HepG2 (cell line): ENCODE measurements around the gene XCR1. TPM values are rescaled to one million over a fixed set of nuclear protein-coding genes. Genes with fewer than 3 reads are reported as not detected.

ENCODE experiments used
- ATF1 ChIP-seq: IDR thresholded peaks from 2 replicates; pipeline ENCODE4 v1.6.1; 2016; ENCODE audit warnings: mild to moderate bottlenecking, control low read depth
- CCAR2 ChIP-seq: fragments of 200-400 bp; formaldehyde crosslinking; optimal IDR thresholded peaks from 2 replicates; pipeline ENCODE3; 2018; ENCODE audit warnings: low read depth, mild to moderate bottlenecking, low read length, moderate library complexity
- CEBPG ChIP-seq: IDR thresholded peaks from 2 replicates; pipeline ENCODE4 v1.6.1; 2016
- MIER2 ChIP-seq: IDR thresholded peaks from 2 replicates; pipeline ENCODE4 v1.6.1; 2016; ENCODE audit warnings: missing biosample characterization, missing genetic modification reagents
- NFYB ChIP-seq: sonication (generic); formaldehyde crosslinking; IDR thresholded peaks from 2 replicates; pipeline ENCODE4 v1.4.0; 2020; ENCODE audit warnings: missing genetic modification reagents
- PLRG1 ChIP-seq: fragments of 450-650 bp; conservative IDR thresholded peaks from 2 replicates; pipeline ENCODE4 v1.6.1; 2016
- SCMH1 ChIP-seq: sonication (generic); formaldehyde crosslinking; IDR thresholded peaks from 2 replicates; pipeline ENCODE4 v1.9.0; 2021; ENCODE audit warnings: missing genetic modification reagents, mild to moderate bottlenecking, borderline replicate concordance
- polyA plus RNA-seq, 8 experiments: library from polyadenylated mRNA; depleted of rRNA in 3 of 8; stranded (reverse) in 7 of 8; unstranded in 1 of 8; fragments of >200 nt; fragmentation: Illumina TruSeq in 4 of 8; extraction: Trizol in 4 of 8; gene quantifications; 2 replicates each; pipeline versions ENCODE4 v1.2.1 to v1.2.3, GENCODE V29; 2011 to 2016; ENCODE audit warnings: low read depth in 4 of 8, missing spikeins in 1 of 8, mixed read lengths in 1 of 8; ENCODE audit not compliant: insufficient read depth in 1 of 8
- total RNA-seq, 5 experiments: library from RNA; depleted of rRNA; stranded (reverse); fragments of >200 nt; fragmentation: Illumina TruSeq; extraction: Trizol; gene quantifications; 2 replicates each; pipeline ENCODE4 v1.2.3, GENCODE V29; 2016; ENCODE audit warnings: low read depth in 1 of 5
- TF ChIP-seq, protein P1 (sequence below): sonication (generic); formaldehyde crosslinking; IDR thresholded peaks from 2 replicates; pipeline ENCODE4 v1.4.0; 2020; ENCODE audit warnings: missing genetic modification reagents, borderline replicate concordance
- TF ChIP-seq, protein P2 (sequence below): sonication (generic); formaldehyde crosslinking; IDR thresholded peaks from 2 replicates; pipeline ENCODE4 v1.4.0; 2020; ENCODE audit warnings: missing genetic modification reagents, mild to moderate bottlenecking, borderline replicate concordance

Gene XCR1
- total and polyA plus RNA-seq, 2 of the 13 experiments (the other 11 are each of a cell fraction or from before 2014, with no cell fraction given) = not detected

DNA sequence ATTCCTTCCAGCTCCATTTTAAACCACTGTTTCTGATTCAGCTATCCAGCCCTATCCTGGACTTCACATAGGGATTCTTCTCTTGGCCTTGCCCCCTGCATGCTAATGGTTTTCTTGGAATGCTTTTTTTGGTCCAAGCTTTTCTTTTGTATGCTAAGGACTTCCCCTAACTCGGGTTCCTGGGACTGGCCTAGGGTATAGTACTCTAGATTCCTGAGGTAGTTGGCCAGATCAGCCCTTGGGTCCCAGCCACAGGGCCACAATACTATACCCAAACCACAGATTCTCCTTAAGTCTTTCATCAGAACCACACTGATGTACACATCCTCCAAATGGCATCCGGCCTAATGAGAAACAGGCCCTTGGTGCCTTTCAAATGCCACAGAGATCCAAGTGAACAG lies 34.5 kb downstream of the XCR1 start (continued):
- TF ChIP-seq, protein P1, sequence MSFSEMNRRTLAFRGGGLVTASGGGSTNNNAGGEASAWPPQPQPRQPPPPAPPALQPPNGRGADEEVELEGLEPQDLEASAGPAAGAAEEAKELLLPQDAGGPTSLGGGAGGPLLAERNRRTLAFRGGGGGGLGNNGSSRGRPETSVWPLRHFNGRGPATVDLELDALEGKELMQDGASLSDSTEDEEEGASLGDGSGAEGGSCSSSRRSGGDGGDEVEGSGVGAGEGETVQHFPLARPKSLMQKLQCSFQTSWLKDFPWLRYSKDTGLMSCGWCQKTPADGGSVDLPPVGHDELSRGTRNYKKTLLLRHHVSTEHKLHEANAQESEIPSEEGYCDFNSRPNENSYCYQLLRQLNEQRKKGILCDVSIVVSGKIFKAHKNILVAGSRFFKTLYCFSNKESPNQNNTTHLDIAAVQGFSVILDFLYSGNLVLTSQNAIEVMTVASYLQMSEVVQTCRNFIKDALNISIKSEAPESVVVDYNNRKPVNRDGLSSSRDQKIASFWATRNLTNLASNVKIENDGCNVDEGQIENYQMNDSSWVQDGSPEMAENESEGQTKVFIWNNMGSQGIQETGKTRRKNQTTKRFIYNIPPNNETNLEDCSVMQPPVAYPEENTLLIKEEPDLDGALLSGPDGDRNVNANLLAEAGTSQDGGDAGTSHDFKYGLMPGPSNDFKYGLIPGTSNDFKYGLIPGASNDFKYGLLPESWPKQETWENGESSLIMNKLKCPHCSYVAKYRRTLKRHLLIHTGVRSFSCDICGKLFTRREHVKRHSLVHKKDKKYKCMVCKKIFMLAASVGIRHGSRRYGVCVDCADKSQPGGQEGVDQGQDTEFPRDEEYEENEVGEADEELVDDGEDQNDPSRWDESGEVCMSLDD (CRISPR knock-in tag) = no peak
- TF ChIP-seq SCMH1 (CRISPR knock-in tag) = no peak
- TF ChIP-seq, protein P2, sequence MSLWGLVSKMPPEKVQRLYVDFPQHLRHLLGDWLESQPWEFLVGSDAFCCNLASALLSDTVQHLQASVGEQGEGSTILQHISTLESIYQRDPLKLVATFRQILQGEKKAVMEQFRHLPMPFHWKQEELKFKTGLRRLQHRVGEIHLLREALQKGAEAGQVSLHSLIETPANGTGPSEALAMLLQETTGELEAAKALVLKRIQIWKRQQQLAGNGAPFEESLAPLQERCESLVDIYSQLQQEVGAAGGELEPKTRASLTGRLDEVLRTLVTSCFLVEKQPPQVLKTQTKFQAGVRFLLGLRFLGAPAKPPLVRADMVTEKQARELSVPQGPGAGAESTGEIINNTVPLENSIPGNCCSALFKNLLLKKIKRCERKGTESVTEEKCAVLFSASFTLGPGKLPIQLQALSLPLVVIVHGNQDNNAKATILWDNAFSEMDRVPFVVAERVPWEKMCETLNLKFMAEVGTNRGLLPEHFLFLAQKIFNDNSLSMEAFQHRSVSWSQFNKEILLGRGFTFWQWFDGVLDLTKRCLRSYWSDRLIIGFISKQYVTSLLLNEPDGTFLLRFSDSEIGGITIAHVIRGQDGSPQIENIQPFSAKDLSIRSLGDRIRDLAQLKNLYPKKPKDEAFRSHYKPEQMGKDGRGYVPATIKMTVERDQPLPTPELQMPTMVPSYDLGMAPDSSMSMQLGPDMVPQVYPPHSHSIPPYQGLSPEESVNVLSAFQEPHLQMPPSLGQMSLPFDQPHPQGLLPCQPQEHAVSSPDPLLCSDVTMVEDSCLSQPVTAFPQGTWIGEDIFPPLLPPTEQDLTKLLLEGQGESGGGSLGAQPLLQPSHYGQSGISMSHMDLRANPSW (CRISPR knock-in tag) = no peak
- no peak for TF ChIP-seq CCAR2
- no peak for TF ChIP-seq MIER2
- no peak for TF ChIP-seq NFYB (CRISPR knock-in tag)
- TF ChIP-seq PLRG1 = no peak
- TF ChIP-seq CEBPG = no peak
- TF ChIP-seq ATF1 = no peak
